GM18873 (cell line): ENCODE data around the gene OR4Q3.
"Not testable (repeated sequence)": the region's sequence is repeated elsewhere in the genome, so short reads cannot be mapped to it uniquely, and the experiment has no call there.

Experiments used
- ATAC-seq: cut with Tn5 transposase; IDR thresholded peaks from one replicate; pipeline ENCODE4 v1.9.1; 2021; ENCODE audit warnings: mild to moderate bottlenecking, moderate library complexity, moderate number of reproducible peaks; ENCODE audit not compliant: unreplicated experiment, low FRiP score

The OR4Q3 gene

GRCh38 chr14:19743256-19743655 is at the start of gene OR4Q3:
TSS of gene OR4Q3 (plus strand) at chr14:19743571.
- ATAC-seq, result no peak

DNA sequence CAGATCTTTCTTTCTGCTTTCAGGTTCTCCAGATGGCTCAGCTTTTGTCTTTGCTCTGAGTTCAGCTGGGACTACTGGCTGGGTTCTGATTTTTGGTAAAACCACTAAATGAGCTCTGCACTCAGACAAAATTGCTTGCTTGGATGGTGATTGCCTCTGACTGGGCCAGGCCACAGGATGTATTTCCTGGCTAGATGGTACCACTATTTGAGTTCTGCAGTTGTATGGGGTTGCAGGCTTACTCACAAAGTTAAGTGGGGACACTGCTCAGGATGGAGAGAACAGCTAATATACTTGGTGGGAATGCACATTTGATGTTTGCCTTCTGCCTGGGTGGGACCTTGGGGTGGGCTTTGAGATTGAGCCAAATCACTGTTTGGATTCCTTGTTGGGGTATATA is 14.0 kb upstream of the OR4Q3 start:
- ATAC-seq, result no peak

GRCh38 chr14:19729763-19730162 is 13.6 kb upstream of the OR4Q3 start:
- ATAC-seq, result no peak

- not testable (repeated sequence) for ATAC-seq
Measured at GRCh38 chr14:19733893-19734292, 9.5 kb upstream of the OR4Q3 start.

GRCh38 chr14:19752316-19752715 is 8.9 kb downstream of the OR4Q3 start:
- not testable (repeated sequence) for ATAC-seq

DNA sequence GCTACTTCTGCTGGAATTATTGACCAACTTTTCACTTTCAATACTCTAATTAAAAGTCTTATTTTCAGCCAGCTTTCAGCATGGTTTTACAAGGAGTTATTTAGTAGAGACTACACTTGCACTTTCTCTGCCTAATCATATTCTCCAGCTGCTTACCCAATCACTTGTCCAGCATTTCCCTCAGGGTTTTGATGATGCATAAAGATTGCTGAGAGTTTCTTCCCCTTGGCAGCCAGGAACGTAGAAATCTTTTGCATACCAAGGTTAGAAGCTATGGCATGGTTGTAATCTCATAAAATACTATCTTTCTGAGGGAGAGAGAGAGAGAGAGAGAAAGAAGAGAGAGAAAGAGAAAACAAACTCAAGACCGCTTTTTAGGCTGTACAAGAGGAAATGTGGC is 10.8 kb downstream of the OR4Q3 start:
- ATAC-seq, result no peak

GRCh38 chr14:19771491-19771890 is 28.1 kb downstream of the OR4Q3 start:
- ATAC-seq, result not testable (repeated sequence)

DNA sequence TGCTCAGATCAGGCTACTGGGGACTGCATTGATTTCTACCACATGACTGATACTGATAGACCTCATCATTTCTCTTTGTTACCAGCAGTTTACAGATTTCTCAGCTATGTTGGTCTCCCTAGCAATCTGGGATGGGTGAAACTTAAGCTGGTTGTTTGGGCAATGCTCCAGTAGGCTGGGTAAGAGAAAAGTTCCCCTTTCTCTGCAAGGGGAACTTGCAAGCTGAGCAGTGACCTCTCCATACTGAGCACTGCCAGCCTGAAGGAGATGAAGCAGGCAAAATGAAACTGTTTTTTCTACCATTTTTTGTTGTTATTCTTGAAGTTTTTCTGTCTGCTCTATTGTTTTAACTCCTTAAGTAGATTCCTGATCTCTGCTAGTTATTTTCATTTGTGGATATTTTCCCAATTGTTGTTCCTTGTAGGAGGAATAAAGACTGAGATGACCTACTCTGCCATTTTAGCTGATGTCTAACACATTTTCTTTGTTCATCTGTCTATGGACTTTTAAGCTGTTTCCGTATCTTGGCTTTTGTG is 28.6 kb downstream of the OR4Q3 start:
- no peak for ATAC-seq

GRCh38 chr14:19772454-19772853 is 29.1 kb downstream of the OR4Q3 start:
- ATAC-seq, result not testable (repeated sequence)

DNA sequence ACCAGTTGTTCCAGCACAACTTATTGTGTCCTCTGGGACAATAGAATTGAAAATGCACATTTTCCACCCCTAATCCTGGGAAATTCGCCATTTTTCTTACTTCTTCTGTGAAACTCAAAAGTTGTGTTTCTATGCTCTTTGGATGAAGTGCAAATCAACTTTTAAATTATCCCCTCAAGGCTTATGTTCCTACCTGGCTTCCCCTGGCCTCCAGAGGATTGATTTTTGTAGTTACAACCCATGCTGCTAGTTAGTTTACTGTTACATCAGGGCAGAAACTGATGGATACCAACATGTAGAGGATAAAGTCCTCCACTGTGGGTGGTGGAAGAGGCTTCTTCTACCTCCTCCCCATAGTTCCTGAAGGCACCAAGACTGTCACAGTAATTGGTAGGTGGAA is 29.8 kb downstream of the OR4Q3 start, which contains the start of gene OR4M1:
Gene OR4M1, plus strand, starts transcription at position 301 of the 400 bp plus-strand sequence. CDS start 6,819 bp downstream, outside the sequence.
- ATAC-seq, result not testable (repeated sequence)

GRCh38 chr14:19775587-19775986 is 32.2 kb downstream of the OR4Q3 start:
- no peak for ATAC-seq

DNA sequence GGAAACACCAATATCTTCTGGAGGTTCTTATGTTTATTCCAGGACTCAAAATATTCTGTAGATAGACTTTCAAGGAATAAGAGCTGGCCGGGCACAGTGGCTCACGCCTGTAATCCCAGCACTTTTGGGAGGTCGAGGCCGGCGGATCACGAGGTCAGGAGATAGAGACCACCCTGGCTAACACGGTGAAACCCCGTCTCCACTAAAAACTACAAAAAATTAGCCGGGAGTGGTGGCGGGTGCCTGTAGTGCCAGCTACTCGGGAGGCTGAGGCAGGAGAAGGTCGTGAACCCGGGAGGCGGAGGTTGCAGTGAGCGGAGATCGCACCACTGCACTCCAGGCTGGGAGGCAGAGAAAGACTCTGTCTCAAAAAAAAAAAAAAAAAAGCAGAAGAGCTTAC is 42.5 kb downstream of the OR4Q3 start:
- ATAC-seq, result not testable (repeated sequence)

DNA sequence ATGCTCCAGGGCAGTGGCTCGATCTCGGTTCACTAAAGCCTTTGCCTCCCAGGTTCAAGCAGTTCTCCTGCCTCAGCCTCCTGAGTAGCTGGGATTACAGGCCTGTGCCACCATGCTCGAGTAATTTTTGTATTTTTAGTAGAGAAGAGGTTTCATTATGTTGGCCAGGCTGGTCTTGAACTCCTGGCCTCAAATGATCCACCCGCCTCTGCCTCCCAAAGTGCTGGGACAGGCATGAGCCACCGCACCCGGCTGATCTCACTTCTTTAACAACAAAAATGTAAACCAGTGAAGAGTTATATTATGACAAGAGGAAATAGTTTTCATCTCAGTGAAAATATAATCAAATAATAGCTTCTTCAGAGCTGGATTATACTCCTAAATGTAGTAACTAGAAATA is 43.9 kb downstream of the OR4Q3 start:
- not testable (repeated sequence) for ATAC-seq

GRCh38 chr14:19788150-19788549 is 44.8 kb downstream of the OR4Q3 start:
- ATAC-seq, result not testable (repeated sequence)

DNA sequence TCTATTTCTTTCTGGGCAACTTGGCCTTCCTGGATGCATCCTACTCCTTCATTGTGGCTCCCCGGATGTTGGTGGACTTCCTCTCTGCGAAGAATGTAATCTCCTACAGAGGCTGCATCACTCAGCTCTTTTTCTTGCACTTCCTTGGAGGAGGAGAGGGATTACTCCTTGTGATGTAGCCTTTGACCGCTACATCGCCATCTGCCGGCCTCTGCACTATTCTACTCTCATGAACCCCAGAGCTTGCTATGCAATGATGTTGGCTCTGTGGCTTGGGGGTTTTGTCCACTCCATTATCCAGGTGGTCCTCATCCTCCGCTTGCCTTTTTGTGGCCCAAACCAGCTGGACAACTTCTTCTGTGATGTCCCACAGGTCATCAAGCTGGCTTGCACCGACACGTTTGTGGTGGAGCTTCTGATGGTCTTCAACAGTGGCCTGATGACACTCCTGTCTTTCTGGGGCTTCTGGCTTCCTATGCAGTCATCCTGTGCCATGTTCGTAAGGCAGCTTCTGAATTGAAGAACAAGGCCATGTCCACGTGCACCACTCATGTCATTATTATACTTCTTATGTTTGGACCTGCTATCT is 53.2 kb downstream of the OR4Q3 start:
- ATAC-seq, result not testable (repeated sequence)
